Uterus (tissue), 2 donors: ENCODE results near the gene VRK1.
A peak's percentile ranks its signal among the peaks of the same experiment; 100 is the strongest.

ENCODE experiments used
- POLR2A ChIP-seq, 2 donors: fragments of 450-650 bp; IDR thresholded peaks; one replicate each; pipeline ENCODE4 v1.6.1; 2016; ENCODE audit warnings: antibody characterized with exemption in 2 of 2, mild to moderate bottlenecking in 1 of 2, moderate library complexity in 1 of 2
- TF ChIP-seq, protein P1 (sequence below), 4 experiments: fragments of 200-600 bp in 2 of 4; fragments of 450-650 bp in 2 of 4; sonication (generic) in 2 of 4; IDR thresholded peaks; one replicate each; pipeline ENCODE4 v1.5.1; 2016 to 2019; ENCODE audit warnings: antibody characterized with exemption in 4 of 4, mild to moderate bottlenecking in 2 of 4, moderate library complexity in 1 of 4

DNA sequence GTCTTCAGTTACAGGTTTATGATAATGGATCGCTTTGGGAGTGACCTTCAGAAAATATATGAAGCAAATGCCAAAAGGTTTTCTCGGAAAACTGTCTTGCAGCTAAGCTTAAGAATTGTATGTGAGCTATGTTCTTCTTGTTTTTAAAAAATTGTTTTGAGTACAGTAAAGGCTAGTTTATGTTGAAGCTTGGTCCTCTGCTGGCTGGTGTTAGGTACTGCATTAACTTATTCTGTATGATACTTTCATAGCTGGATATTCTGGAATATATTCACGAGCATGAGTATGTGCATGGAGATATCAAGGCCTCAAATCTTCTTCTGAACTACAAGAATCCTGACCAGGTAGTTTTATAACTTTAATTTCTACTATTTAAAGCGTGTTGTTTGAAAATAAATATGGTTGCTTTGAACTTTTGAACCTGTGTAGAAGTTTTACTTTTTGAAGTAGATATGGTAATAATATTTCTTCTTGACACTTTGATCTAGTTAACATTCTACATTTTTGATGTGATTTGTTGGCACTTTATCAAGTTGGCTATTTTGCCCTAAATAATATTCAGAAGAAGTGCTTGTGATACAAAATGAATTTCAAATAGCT, 55.7 kb downstream of the VRK1 start:
- no peak for TF ChIP-seq POLR2A (IDR thresholded peaks at IDR 0.05)
- TF ChIP-seq, protein P1, sequence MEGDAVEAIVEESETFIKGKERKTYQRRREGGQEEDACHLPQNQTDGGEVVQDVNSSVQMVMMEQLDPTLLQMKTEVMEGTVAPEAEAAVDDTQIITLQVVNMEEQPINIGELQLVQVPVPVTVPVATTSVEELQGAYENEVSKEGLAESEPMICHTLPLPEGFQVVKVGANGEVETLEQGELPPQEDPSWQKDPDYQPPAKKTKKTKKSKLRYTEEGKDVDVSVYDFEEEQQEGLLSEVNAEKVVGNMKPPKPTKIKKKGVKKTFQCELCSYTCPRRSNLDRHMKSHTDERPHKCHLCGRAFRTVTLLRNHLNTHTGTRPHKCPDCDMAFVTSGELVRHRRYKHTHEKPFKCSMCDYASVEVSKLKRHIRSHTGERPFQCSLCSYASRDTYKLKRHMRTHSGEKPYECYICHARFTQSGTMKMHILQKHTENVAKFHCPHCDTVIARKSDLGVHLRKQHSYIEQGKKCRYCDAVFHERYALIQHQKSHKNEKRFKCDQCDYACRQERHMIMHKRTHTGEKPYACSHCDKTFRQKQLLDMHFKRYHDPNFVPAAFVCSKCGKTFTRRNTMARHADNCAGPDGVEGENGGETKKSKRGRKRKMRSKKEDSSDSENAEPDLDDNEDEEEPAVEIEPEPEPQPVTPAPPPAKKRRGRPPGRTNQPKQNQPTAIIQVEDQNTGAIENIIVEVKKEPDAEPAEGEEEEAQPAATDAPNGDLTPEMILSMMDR (IDR thresholded peaks at IDR 0.05), result peak; percentile 13 to 30 (median 23)
